CD4-positive, alpha-beta T cell treated with Interleukin-2 at 100 ng/mL for 4 hours (primary cell): ENCODE results near the gene FER.
"Not testable (repeated sequence)": the region's sequence is repeated elsewhere in the genome, so short reads cannot be mapped to it uniquely, and the experiment has no call there.

Source experiments
- DNase-seq: peaks from one replicate; pipeline ENCODE4 v3.0.0-alpha.2; 2020; ENCODE audit warnings: low spot score

FER gene

DNA sequence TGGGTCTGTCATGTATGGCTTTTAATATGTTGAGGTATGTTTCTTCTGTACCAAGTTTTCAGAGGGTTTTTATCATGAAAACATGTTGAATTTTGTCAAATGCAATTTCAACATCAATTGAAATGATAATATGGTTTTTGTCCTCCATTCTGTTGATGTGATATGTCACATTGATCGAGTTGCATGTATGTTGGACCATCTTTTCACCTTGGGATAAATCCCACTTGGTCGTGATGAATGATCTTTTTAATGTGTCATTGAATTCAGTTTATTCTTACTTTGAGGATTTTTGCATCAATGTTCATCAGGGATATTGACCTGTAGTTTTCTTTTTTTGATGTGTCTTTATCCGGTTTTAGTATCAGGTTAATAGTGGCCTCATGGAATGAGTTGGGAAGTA is 373.5 kb downstream of the FER start:
- DNase-seq = no peak

DNA sequence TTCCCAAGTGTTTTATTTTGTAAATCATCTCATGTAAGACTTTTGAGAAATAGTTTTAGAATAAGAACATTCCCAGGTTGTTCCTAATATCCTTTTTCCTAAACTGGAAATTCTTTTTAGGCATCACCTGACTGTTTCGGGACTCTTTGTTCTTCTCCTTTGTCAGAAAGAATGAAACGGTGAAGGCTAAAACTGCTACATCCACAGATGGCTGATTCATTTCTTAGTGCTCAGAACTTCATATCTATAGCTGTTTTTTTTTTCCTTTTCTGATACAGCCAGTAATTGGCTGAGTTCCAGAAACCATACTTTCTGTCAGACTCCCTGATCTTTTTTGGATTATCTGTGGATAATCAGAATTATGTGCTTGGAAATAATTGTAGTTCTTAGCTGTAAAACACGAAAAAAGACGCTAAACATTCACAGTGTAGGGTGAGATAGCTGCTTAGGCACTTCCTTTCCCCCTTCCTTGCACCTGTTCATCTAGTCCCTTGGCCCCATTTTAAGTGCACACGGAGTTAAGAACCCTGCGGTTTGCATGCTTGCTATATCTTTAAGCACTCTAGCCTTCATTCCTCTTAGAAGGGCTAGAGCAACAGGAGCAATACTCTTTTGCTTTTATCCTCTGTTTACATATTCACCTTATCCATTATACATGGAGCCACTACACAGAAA is 378.2 kb downstream of the FER start:
- no peak for DNase-seq

DNA sequence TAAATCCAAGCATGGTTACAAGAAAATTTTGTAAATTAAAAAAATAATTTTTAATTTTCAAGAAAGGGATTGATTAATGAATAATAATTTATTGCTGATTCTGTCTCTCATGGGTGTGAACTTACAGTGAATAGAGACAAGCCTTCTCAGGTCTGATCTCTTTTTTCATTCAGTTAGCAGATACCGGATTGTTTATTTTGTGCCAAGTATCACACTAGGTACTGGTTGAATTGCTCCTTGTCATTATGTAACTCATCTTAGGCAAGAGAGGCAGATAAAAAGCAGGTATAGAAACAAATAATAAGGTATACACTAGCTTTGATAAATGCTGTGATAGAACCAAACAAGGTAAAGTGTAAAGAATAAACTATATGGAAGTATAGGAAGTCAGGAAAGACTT is 378.8 kb downstream of the FER start:
- DNase-seq = no peak

DNA sequence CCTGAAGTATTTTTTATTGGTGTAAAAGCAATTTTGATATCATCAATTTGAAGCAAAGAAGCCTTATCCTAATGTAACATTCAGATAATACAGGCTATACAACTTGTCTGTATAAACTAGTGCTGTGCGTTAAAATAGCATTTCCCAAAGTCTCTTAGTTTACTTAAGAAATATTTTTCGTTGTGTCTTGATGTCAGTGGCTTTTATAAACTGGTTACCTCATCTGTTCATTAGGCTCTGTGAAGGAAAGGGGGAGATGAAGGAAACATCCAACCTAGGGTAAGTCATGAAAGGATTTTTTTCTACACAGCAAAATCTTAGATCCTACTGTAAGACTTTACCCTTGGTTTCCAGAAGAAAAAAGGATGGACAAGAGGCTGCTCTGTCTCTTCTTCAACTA is 389.2 kb downstream of the FER start:
- no peak for DNase-seq

DNA sequence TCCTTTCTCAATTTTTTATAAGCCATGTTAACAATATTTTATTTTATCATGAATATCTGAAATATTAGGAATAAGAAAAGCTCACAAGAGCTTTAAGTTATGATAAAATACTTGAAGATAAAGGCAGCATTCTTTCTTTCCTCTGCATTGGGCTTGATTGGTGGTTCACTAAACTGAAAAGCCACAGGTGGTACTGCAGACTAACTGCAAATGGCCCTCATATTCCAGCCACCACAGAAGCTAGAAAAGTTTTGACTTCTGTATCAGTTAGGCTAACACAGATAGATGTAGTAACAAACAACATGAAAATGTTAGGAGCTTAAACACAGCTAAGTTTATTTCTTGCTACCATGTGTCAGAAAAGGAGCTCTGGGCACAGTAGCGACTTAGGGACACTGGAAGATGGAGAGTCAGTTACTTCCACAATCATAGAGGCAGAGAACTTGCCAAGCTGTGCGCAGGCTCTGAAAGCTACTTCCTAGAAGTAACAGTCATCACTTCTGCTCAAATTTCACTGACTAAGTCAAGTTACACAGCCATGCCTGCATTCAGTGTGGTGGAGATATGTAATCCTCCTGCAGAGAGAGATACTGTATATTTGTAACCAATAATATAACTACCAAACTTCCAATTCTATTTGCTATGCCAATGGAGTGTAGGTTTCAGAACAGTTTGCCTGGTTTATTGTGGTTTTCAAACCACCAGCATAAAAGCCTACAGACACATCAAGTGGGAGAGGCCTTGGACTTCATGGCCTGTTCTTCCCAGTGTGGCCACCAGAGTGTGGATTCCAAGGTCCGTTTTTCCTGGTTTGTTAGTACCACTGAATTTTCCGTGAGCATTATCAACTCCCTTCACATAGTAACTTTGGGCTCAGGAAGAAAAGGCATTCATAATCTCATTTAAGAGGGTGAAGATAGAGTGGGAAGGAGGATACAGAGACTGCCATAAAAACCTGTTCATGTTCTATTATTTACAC is 393.8 kb downstream of the FER start:
- no peak for DNase-seq

DNA sequence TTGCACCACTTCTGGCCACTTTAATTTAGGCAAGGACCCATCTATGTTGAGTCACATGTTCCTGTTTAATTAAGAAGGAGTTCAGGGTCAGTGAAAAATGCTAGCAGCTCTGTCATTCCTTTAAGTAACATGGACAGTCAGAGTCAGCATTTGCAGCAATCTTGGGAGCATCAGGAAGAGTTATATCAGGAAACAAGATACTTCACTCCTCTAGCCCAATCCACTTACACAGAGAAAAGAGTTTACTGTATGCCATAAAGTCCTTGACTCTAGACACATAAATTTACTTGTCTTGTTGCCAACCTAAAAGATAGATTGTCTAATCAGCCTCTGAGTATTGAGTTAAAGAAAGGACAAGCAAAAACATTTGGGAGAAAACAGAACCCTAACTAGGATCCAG is 395.3 kb downstream of the FER start:
- DNase-seq = no peak

DNA sequence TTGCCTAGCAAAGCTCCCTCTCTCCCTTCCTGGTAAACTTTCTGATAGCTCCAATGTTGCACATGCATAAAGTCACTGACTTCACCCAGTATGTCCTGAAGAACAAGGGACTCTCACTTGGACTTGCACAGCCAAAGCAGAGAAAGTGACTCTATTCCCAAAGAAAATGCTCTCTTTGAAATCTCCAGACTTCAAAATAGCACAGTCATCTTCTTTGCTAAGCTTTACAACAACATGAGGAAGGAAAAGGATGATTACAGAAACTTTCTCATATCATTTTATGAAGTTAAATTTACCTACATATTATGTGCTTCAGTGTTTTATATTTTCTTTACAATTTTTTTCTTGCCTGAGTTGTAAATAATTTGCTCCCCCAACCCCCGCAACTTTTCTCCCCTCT is 397.4 kb downstream of the FER start:
- no peak for DNase-seq

DNA sequence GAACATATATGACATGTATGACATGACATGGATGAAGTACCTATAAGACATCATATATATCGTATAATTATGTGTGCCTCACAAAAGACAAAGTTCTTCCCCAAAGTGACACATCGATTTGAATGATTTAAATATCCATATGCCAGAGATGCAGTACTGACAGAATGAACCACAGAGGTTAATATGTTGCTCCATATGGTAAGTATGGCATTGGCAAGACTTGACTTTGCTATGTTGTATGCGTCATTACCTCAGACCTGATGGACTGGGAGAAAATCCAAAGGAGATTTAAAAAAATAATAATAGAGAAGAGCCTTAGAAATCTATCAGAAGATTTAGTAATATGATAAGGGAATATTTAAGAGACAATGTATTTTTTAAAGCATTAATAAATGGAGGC is 398.9 kb downstream of the FER start:
- DNase-seq = no peak

DNA sequence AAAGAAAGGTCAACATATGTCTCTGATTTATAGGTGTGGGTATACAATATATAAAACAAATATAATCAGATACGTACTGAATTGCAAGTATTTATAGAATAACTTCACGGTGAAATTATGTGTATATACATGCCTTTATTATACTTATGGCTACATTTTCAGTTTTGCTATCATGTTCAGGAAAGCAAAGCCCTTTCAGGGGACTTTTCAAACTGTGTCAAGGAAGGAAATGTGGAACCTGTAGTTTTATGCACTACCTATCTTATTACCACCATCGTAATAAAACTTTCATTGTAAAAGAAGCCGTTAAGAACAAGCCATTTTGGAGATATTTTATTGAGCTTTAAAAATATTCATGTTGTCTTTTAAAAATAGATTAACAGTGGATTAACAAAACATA is 404.9 kb downstream of the FER start:
- no peak for DNase-seq

DNA sequence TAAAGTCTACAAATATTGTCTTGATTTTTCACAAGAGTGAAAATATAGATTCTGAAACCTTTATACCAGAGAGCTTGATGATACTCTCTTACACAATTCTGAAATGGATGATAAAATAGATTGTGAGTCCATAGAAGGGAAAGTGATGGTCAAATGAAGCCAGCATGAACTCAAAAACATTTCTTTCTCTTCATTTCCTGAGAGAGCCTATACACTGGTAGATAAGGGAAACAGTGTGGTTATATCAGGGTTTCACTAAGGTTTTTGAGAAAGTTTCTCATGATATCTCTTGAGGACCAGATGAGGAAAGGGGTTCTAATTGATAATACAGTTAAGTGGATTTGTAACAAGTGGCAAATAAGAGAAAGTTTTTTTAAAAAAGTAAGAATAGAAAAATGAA is 407.9 kb downstream of the FER start:
- no peak for DNase-seq

DNA sequence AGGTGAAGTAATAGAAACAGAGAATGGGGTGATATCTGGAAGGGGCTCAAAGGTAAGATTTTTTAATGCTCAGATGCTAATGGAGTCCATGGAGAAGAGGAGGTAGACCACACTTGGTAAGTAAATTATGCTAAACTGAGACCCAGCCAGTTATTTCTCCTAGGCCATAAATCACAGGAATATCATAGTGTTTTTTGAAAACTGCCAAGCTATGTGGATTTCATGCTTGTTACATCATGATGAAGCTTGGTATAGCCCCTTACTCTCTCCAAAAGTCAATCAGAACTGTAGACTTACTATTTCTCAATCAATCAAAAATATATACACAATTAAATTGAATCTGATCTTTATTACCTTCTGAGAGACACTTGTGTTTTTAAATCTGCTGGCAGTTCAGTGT is 409.2 kb downstream of the FER start:
- no peak for DNase-seq

DNA sequence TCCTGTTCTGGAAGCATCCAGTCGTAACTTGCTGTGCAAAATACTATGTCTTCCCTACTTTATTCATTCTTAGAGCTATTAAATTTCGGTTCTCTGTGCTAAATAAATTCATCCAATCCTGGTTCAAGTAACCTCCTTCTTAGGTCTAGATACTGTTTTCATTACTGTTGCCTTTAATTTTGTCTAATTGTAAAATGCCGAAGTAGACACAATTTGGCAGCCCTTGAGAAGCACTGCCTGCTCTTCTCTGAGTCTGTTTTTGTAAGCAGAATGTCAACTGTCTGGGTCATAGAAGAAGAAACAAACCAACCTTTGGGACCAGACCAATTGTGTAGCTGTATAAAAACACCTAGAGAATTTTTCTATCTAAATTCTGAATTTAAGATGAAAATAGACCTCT is 412.8 kb downstream of the FER start:
- no peak for DNase-seq

DNA sequence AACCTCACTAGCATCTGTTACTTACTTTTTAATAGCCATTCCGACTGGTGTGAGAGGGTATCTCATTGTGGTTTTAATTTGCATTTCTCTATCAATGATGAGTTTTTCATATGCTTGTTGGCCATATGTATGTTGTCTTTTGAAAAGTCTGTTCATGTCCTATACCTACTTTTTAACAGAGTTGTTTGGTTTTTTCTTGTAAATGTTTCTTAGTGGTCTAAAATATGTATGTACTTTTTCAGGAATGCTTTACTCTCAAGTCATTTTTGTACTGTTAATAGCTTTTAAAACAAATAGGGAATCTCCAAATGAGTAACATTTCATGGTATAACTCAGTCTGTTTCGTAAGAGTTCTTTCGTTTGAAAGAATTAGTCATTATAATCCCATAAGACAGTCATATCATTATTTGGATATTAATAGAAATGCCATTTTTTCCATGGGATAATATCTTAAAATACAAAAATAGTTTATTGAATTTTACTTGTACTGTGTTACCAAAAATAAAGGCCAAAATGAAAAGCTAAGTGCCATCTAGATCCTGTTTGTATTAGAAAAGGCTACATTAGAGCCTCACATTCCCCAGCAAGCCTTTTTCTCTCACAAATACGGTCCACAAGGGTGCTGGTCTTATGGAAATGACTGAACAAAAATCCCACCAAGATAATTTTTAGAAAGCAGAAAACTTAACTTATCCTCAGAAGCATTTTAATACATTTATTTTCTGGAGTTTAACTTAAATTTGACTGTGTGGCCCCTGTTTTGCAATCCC is 414.4 kb downstream of the FER start:
- DNase-seq = no peak

DNA sequence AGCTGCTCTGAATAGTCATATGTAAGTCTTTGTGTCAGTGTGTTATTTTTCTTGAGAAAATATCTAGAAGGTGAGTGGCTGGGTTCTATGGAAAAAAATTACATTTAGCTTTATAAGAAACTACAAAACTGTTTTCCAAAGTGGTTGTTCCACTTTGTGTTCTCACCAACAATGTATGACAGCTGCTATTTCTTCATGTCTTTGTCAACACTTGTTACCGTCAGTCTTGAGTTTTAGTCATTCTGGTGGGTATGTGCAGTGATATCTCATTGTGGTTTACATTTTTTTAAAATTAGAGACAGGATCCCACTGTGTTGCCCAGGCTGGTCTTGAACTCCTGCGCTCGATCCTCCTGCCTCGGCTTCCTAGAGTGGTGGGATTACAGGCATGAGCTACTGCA is 415.6 kb downstream of the FER start:
- DNase-seq = no peak

DNA sequence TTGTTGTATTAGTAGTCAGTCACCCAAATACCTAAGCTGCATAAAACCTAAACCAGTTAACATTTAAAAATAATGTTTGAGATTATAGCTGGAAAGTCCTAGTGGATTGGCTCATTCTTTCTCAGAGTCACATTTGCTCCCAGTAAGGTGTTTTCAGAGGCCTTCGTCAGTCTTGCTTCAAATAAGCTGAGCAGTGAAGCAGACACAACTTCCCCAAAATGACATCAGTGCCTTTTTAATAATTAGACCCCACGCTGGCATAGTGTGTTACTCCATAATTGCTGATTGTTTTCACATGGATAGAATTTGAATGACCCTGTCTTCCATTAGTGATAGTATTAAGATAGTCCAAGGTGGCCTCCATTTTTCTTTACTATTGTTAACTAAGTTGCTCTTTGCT is 416.3 kb downstream of the FER start:
- no peak for DNase-seq

DNA sequence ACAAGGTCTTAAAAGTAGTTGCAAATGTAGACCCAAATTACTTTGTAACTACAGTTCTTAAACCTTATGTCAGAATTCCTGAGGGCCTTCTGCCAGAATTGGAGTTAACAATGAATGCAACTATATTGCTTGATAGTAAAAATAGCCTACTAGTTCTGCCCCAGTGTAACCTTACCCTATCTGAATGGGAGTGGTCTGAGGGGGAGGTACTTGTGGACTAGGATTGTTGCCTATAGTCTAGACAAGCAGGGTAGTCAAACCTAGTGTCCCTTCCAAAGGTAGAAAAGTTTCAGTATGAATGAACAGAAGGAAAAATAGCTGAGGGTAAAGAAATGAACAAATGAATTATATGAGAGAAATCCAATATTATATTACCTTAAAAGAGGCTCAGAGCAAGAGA is 419.9 kb downstream of the FER start:
- no peak for DNase-seq

DNA sequence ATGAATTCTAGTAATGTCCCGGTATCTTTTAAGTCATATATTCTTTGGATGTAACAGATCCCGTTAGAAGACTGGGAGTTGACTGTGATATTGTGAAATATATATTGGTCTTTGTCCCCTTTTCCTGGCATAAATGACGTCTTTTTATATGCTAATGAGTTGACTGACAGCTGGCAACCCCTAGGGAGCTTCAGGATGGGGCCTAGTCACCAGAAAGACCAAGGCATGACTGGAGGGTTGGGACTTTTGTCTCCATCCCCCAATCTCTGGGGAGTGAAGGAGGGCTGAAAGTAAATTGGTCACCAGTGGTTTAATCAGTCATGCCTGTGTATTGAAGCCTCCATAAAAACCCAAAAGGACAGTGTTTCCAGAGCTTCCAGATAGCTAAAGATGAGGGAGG is 420.5 kb downstream of the FER start:
- DNase-seq = no peak

DNA sequence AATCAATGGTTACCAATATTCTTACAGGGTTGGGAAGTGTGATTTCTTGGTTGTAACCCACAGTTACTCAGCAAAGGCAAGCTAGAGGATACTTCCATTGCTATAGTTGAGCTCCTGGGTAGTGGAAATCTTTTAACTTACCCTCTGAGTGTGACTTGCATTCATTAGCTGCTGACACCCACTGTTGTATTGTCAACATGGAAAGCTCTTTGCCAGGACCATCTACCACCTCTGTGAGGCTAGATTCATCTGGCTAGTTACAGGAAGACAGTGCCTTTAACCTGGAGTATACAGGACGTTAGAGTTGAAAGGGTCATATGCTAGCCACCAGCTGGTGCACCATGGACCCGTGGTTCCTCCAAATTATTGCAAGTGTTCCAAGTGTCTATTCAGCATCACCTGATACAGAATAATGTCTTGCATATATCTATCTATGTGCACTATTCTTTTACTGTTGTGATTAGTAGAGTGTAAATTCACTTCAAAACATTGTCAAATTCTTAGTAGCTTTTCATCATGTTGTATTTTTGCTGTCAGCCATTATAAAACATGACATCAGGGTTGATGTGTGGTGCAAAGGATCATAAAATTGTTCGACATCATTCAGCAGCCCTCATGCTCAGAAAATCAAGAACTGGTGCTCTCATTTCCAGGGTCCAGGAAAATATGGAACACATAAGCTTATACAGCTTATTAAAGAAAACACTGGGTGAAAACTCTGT is 423.1 kb downstream of the FER start:
- DNase-seq = no peak

DNA sequence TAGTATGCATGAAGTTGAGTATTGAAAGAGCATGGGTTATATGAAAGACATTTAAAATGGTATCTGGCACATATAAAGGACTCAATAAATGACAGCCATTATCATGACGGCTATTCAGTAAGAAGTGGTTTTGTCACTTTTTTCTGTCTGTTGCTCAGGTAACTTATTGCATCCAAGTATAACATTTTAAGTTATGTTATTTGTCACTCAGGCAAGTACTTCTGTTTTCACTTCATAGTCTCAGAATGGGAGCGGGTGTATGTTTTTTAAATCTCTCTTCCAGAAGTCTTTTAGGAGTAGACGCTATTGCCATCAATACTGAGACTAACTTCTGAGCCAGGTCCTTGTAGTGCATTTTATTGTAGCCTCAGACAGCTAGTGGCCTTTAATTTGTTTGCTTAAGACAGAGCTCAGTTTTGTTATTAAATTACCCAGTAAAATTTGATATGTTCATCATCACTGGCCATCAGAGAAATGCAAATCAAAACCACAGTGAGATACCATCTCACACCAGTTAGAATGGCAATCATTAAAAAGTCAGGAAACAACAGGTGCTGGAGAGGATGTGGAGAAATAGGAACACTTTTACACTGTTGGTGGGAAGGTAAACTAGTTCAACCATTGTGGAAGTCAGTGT is 423.9 kb downstream of the FER start:
- not testable (repeated sequence) for DNase-seq

DNA sequence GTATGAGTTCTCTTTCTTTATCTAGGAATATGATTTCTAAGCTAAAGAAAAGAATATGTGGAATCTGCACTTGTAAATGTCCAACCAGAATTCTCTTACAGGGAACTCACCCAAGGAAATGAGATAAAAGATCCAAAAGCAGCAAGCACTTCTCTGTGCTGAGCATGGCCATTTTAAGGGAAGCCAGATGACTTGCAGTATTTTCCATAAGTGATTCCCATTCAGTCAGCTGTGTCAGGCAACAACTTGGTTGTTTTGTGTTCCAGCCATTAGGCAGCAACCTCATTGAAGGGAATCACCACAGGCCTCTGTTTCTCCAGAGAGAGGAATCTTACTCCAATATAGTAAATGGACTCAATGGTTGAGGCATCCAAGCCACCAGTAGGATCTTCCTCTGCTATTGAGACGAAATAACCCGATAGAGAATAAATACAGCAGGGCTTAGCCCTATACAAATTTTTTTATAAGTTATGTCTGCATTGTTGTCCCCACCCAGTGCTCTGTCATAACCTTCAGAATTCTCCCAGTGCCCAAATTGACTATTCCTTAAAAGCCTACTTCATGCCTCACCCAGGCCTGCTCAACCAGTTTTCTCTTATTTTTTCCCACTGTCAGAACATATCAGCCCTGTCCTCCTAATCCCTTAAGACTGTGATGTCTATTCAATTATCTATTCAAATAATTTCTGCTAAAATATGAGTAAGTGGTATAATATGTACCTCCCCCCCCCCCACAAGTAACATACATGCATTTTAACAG is 425.5 kb downstream of the FER start:
- DNase-seq = no peak

DNA sequence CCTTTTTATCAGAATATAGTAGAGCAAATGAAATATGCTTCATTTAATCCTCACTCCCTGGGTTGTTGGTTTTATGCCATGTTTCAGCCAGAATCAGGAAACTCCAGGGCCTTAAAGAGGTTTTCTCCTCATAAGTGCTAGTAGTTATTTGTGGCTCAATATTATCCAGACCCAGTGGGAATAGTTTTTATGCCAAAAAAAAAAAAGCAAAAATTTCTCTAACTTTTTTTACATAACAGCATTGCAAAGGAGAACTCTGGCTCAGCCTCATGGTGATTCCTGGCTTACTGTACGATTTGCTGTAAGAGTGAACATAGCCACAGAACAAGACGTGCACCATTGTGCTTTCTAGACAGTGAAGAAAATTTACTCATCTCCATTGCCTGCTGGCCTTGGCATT is 429.5 kb downstream of the FER start:
- no peak for DNase-seq
